Activated CD8-positive, alpha-beta T cell treated with anti-CD3 and anti-CD28 coated beads for 36 hours (primary cell): ENCODE results near the gene USP35. TPM values are rescaled to one million over a fixed set of nuclear protein-coding genes. Genes with fewer than 3 reads are reported as not detected.

Source experiments
- ATAC-seq: fragments of 200-7000 bp; cut with Tn5 transposase; one replicate; pipeline ENCODE4 v1.10.0; 2021; ENCODE audit warnings: mild to moderate bottlenecking, moderate library complexity
- CTCF ChIA-PET: fragments of 350-600 bp; sonication (Branson Sonifier 250); formaldehyde crosslinking; loops from one replicate; lab custom pipeline; 2021; ENCODE audit warnings: antibody characterized with exemption; lab: Charles Lee
- POLR2A ChIA-PET: fragments of 350-600 bp; sonication (Branson Sonifier 250); formaldehyde crosslinking; loops from one replicate; lab custom pipeline; 2021; ENCODE audit warnings: antibody characterized with exemption; lab: Charles Lee
- DNase-seq: peaks from one replicate; pipeline ENCODE4 v3.0.0-alpha.2; 2020
- H3K27ac Mint-ChIP-seq: one replicate; pipeline ENCODE4 v1.8.0; 2021; ENCODE audit warnings: mild to moderate bottlenecking, mixed read lengths
- H3K27me3 Mint-ChIP-seq: one replicate; pipeline ENCODE4 v1.8.0; 2021; ENCODE audit warnings: mixed read lengths
- H3K36me3 Mint-ChIP-seq: one replicate; pipeline ENCODE4 v1.8.0; 2021; ENCODE audit warnings: low read depth, mixed read lengths
- H3K4me1 Mint-ChIP-seq: one replicate; pipeline ENCODE4 v1.8.0; 2021; ENCODE audit warnings: low read depth, mixed read lengths
- H3K4me3 Mint-ChIP-seq: one replicate; pipeline ENCODE4 v1.8.0; 2021; ENCODE audit warnings: mild to moderate bottlenecking, moderate library complexity, mixed read lengths
- H3K9me3 Mint-ChIP-seq: one replicate; pipeline ENCODE4 v1.8.0; 2021; ENCODE audit warnings: mixed read lengths
- CTCF ChIP-seq: fragments of 200-600 bp; IDR thresholded peaks from one replicate; pipeline ENCODE4 v1.8.0; 2022; ENCODE audit warnings: antibody characterized with exemption, mild to moderate bottlenecking
- intact Hi-C: fragments of 100-400 bp; cut with micrococcal nuclease; formaldehyde crosslinking; loops from one replicate; pipeline ENCODE4 v1.10.0; 2022
- total RNA-seq, 2 experiments: library from RNA; stranded (reverse); gene quantifications; one replicate each; pipeline ENCODE4 v1.2.3, GENCODE V29; 2021

Gene USP35
- total RNA-seq, 2 experiments from 2014 or later, result 6.8 to 7.7 TPM

GRCh38 chr11:78163828-78164227, 24.9 kb upstream of the USP35 start:
- no peaks in the 10 kb centered on the region for H3K4me1 Mint-ChIP-seq
- H3K9me3 Mint-ChIP-seq, result no peaks in the 10 kb centered on the region
- ChIA-PET POLR2A (no interaction called here), CTCF (interaction anchor here (1.2 to 1.4 kb wide), 2 partner anchors 21 to 118 kb away, joined by 3 read pairs; no protein-coding TSS in a partner anchor)
- ATAC-seq (no peak), DNase-seq (no peak)
- intact Hi-C loops, result no loop called here
- TF ChIP-seq CTCF, result no peak
- H3K36me3 Mint-ChIP-seq, result no peaks in the 10 kb centered on the region
- no peak overlapping the region for H3K4me3 Mint-ChIP-seq
- H3K27me3 Mint-ChIP-seq, result no peaks in the 10 kb centered on the region
- no peak overlapping the region for H3K27ac Mint-ChIP-seq

GRCh38 chr11:78164471-78164870, 24.2 kb upstream of the USP35 start:
- H3K27ac Mint-ChIP-seq, result no peak overlapping the region

DNA sequence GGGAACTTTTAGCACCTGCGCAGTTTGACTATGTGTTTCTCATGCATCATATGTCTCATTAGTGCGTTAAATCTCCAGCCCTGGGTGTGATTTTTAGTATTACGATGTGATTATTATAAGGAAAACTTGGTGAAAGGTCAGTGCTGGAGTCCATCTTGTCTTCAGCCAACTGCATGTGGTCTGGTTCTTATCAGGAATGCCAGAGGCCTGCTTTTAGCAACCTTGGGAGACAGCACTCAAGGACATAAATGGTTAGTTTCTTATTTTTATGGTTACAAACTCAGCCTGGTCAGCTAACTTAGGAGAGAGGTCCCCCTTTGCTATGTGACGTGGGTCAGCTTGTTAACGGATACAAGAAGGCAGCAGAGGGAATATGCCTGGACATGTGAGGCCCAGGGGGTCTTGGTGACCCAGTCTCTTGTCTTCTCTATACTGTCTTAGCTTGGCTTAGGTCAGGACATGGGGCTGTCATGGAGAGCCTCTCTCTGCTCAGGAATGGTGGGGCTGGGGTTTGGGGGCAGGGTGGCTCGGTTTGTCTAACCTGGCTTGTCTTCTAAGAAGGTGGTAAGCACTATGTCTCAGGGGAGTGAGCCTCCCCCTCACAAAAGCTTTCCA, 21.8 kb upstream of the USP35 start:
- no peak for DNase-seq
- no peaks in the 10 kb centered on the region for H3K27me3 Mint-ChIP-seq
- no peaks in the 10 kb centered on the region for H3K4me1 Mint-ChIP-seq
- no peak for ATAC-seq
- intact Hi-C loops, result no loop called here
- ChIA-PET CTCF (interaction anchor here (1.0 kb wide), 1 partner anchor 16 kb away, joined by 3 read pairs; no protein-coding TSS in a partner anchor), POLR2A (no interaction called here)
- H3K4me3 Mint-ChIP-seq, result no peak overlapping the region
- H3K36me3 Mint-ChIP-seq, result no peaks in the 10 kb centered on the region
- no peak for TF ChIP-seq CTCF
- H3K27ac Mint-ChIP-seq, result no peak overlapping the region
- H3K9me3 Mint-ChIP-seq, result no peaks in the 10 kb centered on the region

More at GRCh38 chr11:78164471-78164870, 24.2 kb upstream of the USP35 start:
- no peaks in the 10 kb centered on the region for H3K9me3 Mint-ChIP-seq
- H3K4me3 Mint-ChIP-seq, result no peak overlapping the region
- no peaks in the 10 kb centered on the region for H3K27me3 Mint-ChIP-seq
- no peak for TF ChIP-seq CTCF
- ChIA-PET CTCF (interaction anchor here (1.4 kb wide), 1 partner anchor 119 kb away, joined by 3 read pairs; no protein-coding TSS in a partner anchor), POLR2A (interaction anchor here (0.6 kb wide), 1 partner anchor 298 kb away, joined by 4 read pairs; no protein-coding TSS in a partner anchor)
- intact Hi-C loops, result no loop called here
- no peak for DNase-seq
- no peak for ATAC-seq
- H3K4me1 Mint-ChIP-seq, result no peaks in the 10 kb centered on the region
- H3K36me3 Mint-ChIP-seq, result no peaks in the 10 kb centered on the region

- no peak for ATAC-seq
- H3K27ac Mint-ChIP-seq, result no peak overlapping the region
- intact Hi-C loops, result no loop called here
- CTCF ChIA-PET, result no interaction called here
- no peak overlapping the region for H3K4me3 Mint-ChIP-seq
- H3K27me3 Mint-ChIP-seq, result no peaks in the 10 kb centered on the region
- H3K9me3 Mint-ChIP-seq, result no peaks in the 10 kb centered on the region
- POLR2A ChIA-PET, result interaction anchor here (0.9 kb wide), 1 partner anchor 396 kb away, joined by 3 read pairs; no protein-coding TSS in a partner anchor
- H3K4me1 Mint-ChIP-seq, result no peaks in the 10 kb centered on the region
- H3K36me3 Mint-ChIP-seq, result peaks cover 5% of the 10 kb centered on the region
- TF ChIP-seq CTCF, result no peak
- DNase-seq, result no peak
These were observed 19.9 kb upstream of the USP35 start for GRCh38 chr11:78168539-78169477.
